Muscle layer of colon (tissue), 2 donors: Measurements from ENCODE around the gene RIMKLB.

ENCODE experiments used
- H3K27ac ChIP-seq: one replicate; pipeline ENCODE4 v1.7.0; 2013; ENCODE audit warnings: low read depth, mild to moderate bottlenecking, low read length, moderate library complexity
- H3K27me3 ChIP-seq, 2 donors: one replicate each; pipeline ENCODE4 v1.7.0; 2013; ENCODE audit warnings: low read length in 2 of 2, mild to moderate bottlenecking in 2 of 2; ENCODE audit not compliant: insufficient read depth in 2 of 2, control insufficient read depth in 1 of 2
- H3K36me3 ChIP-seq: one replicate; pipeline ENCODE4 v1.7.0; 2013; ENCODE audit warnings: mild to moderate bottlenecking, low read length; ENCODE audit not compliant: insufficient read depth
- H3K4me1 ChIP-seq: one replicate; pipeline ENCODE4 v1.7.0; 2013; ENCODE audit warnings: mild to moderate bottlenecking, low read length; ENCODE audit not compliant: insufficient read depth
- H3K4me3 ChIP-seq, 2 donors: one replicate each; pipeline ENCODE4 v1.7.0; 2013; ENCODE audit warnings: low read length in 2 of 2, low read depth in 1 of 2, mild to moderate bottlenecking in 1 of 2, moderate library complexity in 1 of 2
- H3K9ac ChIP-seq: one replicate; pipeline ENCODE4 v1.7.0; 2013; ENCODE audit warnings: low read length
- H3K9me3 ChIP-seq: one replicate; pipeline ENCODE4 v1.7.0; 2013; ENCODE audit warnings: mild to moderate bottlenecking, low read length
- donor health status: abdominal sarcoma.
- donor health status: Adenocarcinoma of cecum.

Gene RIMKLB

GRCh38 chr12:8672381-8672780 lies 25.4 kb upstream of the RIMKLB start:
- H3K27me3 ChIP-seq, result no peaks in the 10 kb centered on the region
- H3K27ac ChIP-seq, result no peak overlapping the region
- no peaks in the 10 kb centered on the region for H3K9me3 ChIP-seq
- no peaks in the 10 kb centered on the region for H3K4me1 ChIP-seq
- no peak overlapping the region for H3K4me3 ChIP-seq
- H3K9ac ChIP-seq, result no peak overlapping the region
- H3K36me3 ChIP-seq, result no peaks in the 10 kb centered on the region

GRCh38 chr12:8675591-8676036 lies 22.2 kb upstream of the RIMKLB start:
- Histone ChIP-seq H3K9ac (no peak overlapping the region), H3K27ac (no peak overlapping the region)

GRCh38 chr12:8676651-8677050 lies 21.1 kb upstream of the RIMKLB start:
- H3K9me3 ChIP-seq, result no peaks in the 10 kb centered on the region
- no peak overlapping the region for H3K4me3 ChIP-seq
- H3K27ac ChIP-seq, result no peak overlapping the region
- H3K27me3 ChIP-seq, result no peaks in the 10 kb centered on the region
- H3K36me3 ChIP-seq, result no peaks in the 10 kb centered on the region
- no peak overlapping the region for H3K9ac ChIP-seq
- no peaks in the 10 kb centered on the region for H3K4me1 ChIP-seq

More at GRCh38 chr12:8675591-8676036, 22.2 kb upstream of the RIMKLB start:
- Histone ChIP-seq H3K27me3 (no peaks in the 10 kb centered on the region), H3K9me3 (no peaks in the 10 kb centered on the region), H3K4me1 (no peaks in the 10 kb centered on the region), H3K36me3 (no peaks in the 10 kb centered on the region), H3K4me3 (no peak overlapping the region)

- Histone ChIP-seq H3K36me3 (no peaks in the 10 kb centered on the region), H3K9me3 (no peaks in the 10 kb centered on the region)
Observed at GRCh38 chr12:8677362-8677761, 20.4 kb upstream of the RIMKLB start.

GRCh38 chr12:8678661-8679111 lies 19.1 kb upstream of the RIMKLB start:
- H3K4me3 ChIP-seq, result no peak overlapping the region
- H3K9ac ChIP-seq, result no peak overlapping the region
- peaks cover 6% of the 10 kb centered on the region for H3K4me1 ChIP-seq
- H3K27ac ChIP-seq, result no peak overlapping the region
- no peaks in the 10 kb centered on the region for H3K27me3 ChIP-seq
- H3K9me3 ChIP-seq, result no peaks in the 10 kb centered on the region
- no peaks in the 10 kb centered on the region for H3K36me3 ChIP-seq

More at GRCh38 chr12:8677362-8677761, 20.4 kb upstream of the RIMKLB start:
- Histone ChIP-seq H3K27ac (no peak overlapping the region), H3K9ac (no peak overlapping the region), H3K4me3 (no peak overlapping the region), H3K27me3 (no peaks in the 10 kb centered on the region), H3K4me1 (peaks cover 6% of the 10 kb centered on the region)

GRCh38 chr12:8680533-8680932 lies 17.3 kb upstream of the RIMKLB start:
- Histone ChIP-seq H3K9me3 (no peaks in the 10 kb centered on the region), H3K4me1 (peaks cover 6% of the 10 kb centered on the region), H3K4me3 (no peak overlapping the region), H3K27ac (no peak overlapping the region), H3K36me3 (no peaks in the 10 kb centered on the region), H3K27me3 (no peaks in the 10 kb centered on the region), H3K9ac (no peak overlapping the region)

GRCh38 chr12:8681129-8681884 lies 16.5 kb upstream of the RIMKLB start:
- Histone ChIP-seq H3K27me3 (no peaks in the 10 kb centered on the region), H3K4me1 (peaks cover 6% of the 10 kb centered on the region), H3K4me3 (no peak overlapping the region), H3K27ac (no peak overlapping the region), H3K9me3 (no peaks in the 10 kb centered on the region), H3K36me3 (no peaks in the 10 kb centered on the region), H3K9ac (no peak overlapping the region)

- Histone ChIP-seq H3K4me3 (no peak overlapping the region), H3K36me3 (no peaks in the 10 kb centered on the region), H3K27me3 (no peaks in the 10 kb centered on the region), H3K9me3 (no peaks in the 10 kb centered on the region), H3K4me1 (peaks cover 37% of the 10 kb centered on the region), H3K9ac (no peak overlapping the region), H3K27ac (no peak overlapping the region)
Observed at GRCh38 chr12:8685051-8685450, 12.7 kb upstream of the RIMKLB start.

GRCh38 chr12:8687846-8688601 lies 9.8 kb upstream of the RIMKLB start:
- Histone ChIP-seq H3K36me3 (no peaks in the 10 kb centered on the region), H3K9ac (no peak overlapping the region), H3K9me3 (no peaks in the 10 kb centered on the region), H3K4me3 (peak overlapping the region in 1 of 2 donors; percentile 38), H3K4me1 (peaks cover 45% of the 10 kb centered on the region), H3K27ac (peak overlapping the region; percentile 71), H3K27me3 (no peaks in the 10 kb centered on the region)

- no peak overlapping the region for H3K27ac ChIP-seq
- H3K36me3 ChIP-seq, result no peaks in the 10 kb centered on the region
- peaks cover 47% of the 10 kb centered on the region for H3K4me1 ChIP-seq
- H3K9ac ChIP-seq, result no peak overlapping the region
- no peak overlapping the region for H3K4me3 ChIP-seq
- no peaks in the 10 kb centered on the region for H3K27me3 ChIP-seq
- no peaks in the 10 kb centered on the region for H3K9me3 ChIP-seq
Observed at GRCh38 chr12:8689681-8690080, 8.1 kb upstream of the RIMKLB start.

- H3K4me1 ChIP-seq, result peaks cover 45% of the 10 kb centered on the region
- peak overlapping the region in 1 of 2 donors; percentile 2 for H3K4me3 ChIP-seq
- H3K36me3 ChIP-seq, result no peaks in the 10 kb centered on the region
- H3K27ac ChIP-seq, result peak overlapping the region; percentile 55
- no peaks in the 10 kb centered on the region for H3K9me3 ChIP-seq
- H3K27me3 ChIP-seq, result no peaks in the 10 kb centered on the region
- H3K9ac ChIP-seq, result peak overlapping the region; percentile 7
Observed at GRCh38 chr12:8692573-8692972, 5.2 kb upstream of the RIMKLB start.
